OCI-LY1 (cell line): ENCODE results near the gene ACAD8.

ENCODE experiments used
- EZH2 ChIP-seq: fragments of 200-600 bp; sonication (generic), shearing (Covaris generic); IDR thresholded peaks from 2 replicates; pipeline ENCODE4 v1.8.0; 2017; ENCODE audit warnings: borderline replicate concordance, mixed run types, mild to moderate bottlenecking, antibody characterized with exemption, low read length, moderate library complexity, mixed read lengths
- TF ChIP-seq, protein P1 (sequence below): fragments of 200-600 bp; sonication (generic), shearing (Covaris generic); IDR thresholded peaks from 2 replicates; pipeline ENCODE4 v1.5.1; 2017; ENCODE audit warnings: mild to moderate bottlenecking, antibody characterized with exemption, low read length, moderate library complexity, mixed read lengths

DNA sequence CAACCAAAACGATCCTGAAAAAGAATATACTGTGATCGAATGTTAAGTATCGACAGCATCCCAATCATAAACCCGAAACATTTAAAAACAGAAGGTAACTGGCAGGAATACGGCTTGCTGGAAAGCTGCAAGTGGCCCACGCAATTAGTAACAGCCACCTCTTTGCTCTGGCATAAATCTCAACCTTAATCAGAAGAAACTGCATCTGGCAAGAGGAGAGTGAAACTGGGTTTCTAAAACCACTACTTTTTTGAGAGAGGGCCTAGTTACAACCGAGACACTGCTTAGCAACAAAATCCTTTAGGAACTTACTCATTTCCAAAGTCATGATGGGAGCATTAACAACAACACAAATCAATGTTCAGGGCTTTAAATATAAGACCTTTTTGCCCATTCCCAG lies 37.5 kb upstream of the ACAD8 start:
- TF ChIP-seq, protein P1, sequence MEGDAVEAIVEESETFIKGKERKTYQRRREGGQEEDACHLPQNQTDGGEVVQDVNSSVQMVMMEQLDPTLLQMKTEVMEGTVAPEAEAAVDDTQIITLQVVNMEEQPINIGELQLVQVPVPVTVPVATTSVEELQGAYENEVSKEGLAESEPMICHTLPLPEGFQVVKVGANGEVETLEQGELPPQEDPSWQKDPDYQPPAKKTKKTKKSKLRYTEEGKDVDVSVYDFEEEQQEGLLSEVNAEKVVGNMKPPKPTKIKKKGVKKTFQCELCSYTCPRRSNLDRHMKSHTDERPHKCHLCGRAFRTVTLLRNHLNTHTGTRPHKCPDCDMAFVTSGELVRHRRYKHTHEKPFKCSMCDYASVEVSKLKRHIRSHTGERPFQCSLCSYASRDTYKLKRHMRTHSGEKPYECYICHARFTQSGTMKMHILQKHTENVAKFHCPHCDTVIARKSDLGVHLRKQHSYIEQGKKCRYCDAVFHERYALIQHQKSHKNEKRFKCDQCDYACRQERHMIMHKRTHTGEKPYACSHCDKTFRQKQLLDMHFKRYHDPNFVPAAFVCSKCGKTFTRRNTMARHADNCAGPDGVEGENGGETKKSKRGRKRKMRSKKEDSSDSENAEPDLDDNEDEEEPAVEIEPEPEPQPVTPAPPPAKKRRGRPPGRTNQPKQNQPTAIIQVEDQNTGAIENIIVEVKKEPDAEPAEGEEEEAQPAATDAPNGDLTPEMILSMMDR = no peak
- no peak for TF ChIP-seq EZH2
